D341Med (cell line): Measurements from ENCODE around the gene GP5.

ENCODE experiments used
- DNase-seq: peaks from one replicate; pipeline ENCODE4 v3.0.0; 2012; ENCODE audit warnings: low spot score

Gene GP5

DNA sequence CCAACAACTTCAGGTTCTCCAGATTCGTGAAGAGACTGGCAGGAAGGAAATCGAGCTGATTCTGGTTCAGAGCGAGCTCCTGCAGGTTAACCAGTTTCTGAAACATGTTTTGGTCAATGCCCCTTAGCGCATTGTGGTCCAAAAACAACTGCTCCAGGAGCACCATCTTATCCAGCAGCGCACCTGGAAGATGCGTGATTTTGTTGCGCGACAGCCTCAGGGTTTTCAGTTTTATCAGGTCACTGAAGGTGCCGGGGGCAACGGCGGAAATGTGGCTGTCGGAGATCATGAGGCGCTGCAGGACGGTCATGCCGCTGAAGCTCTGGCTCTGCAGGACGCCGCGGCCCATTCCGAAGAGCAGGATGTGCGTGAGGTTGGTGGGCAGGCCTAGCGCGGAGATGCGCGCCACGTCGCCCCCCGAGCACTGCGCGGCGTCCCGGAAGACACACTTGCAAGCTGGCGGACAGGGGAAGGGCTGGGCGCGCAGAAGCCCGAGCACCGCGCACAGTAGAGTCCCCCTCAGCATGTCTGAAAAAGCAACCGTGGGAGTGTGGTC, 1.2 kb downstream of the GP5 start:
- no peak for DNase-seq

GRCh38 chr3:194396859-194397756, 2.0 kb downstream of the GP5 start:
- no peak for DNase-seq

DNA sequence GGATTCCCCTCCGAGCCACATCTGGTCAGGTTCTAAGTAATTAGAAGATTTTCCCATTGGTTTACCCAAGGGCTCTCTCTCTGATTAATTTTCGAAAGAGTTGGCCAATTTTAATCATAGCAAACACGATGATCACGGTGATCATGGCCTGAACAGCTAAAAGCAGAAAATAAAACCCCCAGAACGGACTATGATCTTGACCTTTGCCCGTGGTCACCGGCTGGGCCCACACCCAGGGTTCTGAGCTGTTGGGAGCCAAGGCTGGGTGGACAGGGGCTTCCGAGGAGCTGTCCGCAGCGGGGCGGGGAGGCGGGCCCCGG, 2.6 kb downstream of the GP5 start:
- no peak for DNase-seq

GRCh38 chr3:194395778-194396538, 3.1 kb downstream of the GP5 start:
- no peak for DNase-seq

- no peak for DNase-seq
Observed at GRCh38 chr3:194395212-194395611, 3.9 kb downstream of the GP5 start.

- no peak for DNase-seq
Observed at GRCh38 chr3:194392576-194392975, 6.5 kb downstream of the GP5 start.

DNA sequence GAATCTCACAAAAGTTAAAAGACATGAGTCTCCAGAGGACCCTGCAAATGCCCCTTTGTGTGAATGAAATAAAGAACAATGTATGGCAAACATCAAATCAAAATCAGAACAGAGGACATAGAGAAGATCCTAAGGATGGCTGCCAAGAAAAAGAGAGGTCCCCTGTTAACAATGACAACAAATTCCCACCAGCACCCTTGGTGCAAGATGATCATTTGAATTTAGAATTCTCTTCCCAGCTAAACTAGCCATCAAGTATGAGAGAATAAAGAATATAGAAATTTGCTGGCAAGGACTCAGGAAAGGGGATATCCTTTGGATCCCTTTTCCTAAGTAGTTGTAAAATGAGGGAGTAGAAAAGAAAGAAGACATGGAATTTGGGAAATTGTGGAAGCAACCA, 8.2 kb downstream of the GP5 start:
- no peak for DNase-seq

DNA sequence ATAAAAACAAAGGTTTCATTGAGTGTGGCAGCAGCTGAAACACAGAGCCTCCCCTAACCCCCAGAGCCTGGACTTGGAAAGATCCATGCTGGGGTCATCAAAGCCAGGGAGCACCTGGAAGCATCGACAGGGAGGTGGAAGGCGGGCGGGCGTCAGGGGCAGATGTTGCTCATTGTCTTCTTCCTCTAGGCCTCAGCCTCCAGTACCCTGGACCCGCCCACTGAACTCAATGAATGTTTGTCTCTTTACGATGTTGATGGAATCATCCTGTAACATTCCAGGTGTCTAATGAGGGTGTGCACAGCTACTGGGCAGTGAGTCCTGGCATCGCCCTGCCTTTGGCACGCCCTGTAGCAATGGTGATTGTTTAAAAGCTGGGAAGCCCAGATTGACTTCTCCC, 9.8 kb downstream of the GP5 start:
- DNase-seq, result no peak

- DNase-seq, result no peak
Observed at GRCh38 chr3:194387926-194388418, 11.1 kb downstream of the GP5 start.

GRCh38 chr3:194387276-194387675, 11.8 kb downstream of the GP5 start:
- DNase-seq, result no peak

DNA sequence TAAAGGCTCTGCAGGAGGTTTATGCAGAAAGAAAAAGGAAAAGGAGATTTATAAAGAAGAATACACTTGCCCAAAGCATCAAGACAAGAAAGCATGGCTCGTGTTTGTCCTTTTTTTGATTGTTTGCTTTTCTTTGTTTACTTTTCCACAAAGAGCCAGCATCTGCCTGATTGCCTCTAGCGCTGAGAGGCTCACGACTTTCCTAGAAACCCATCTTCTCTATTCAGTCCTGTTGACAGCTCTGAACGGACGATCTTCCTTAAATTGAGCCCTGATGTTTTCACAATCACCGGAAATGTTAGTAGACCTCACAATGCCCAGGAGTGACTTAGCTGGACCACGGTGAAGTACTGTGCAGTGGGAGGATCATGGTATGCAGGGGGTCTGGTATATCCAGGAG, 12.4 kb downstream of the GP5 start:
- no peak for DNase-seq

GRCh38 chr3:194386066-194386465, 13.0 kb downstream of the GP5 start:
- no peak for DNase-seq

GRCh38 chr3:194384569-194385001, 14.5 kb downstream of the GP5 start:
- DNase-seq, result no peak

GRCh38 chr3:194384156-194384555, 14.9 kb downstream of the GP5 start:
- DNase-seq, result no peak

DNA sequence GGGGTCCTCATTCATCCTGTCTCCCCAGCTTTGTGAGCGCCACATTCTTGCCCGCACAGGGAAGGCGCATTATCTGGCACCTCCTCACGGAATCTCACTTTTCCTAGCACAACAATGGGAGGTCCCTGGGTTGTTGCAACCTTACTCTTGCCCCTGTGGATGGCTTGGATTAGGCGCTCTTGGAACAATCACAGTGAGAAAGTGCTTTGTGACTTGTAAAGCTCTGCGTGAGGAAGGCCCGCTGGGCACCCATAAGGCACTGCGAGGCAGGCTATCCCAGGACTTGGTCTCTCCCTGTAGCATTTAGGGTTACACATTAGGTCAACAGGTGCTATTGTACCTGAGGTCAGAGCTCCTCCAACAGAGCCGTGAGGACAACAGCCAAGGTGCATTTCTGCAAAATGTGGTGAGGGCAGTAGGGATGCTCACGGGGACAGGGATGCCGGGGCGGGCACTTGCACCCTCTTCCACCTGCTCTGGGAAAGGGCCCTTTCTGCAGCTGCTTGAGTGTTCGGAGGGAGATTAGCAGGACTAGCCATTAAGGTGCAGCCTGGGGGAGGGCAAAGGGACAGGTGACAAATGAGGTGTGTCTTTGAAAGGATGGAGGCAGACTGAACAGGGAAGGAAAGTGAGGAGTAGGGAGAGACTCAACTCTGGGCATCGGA, 15.7 kb downstream of the GP5 start:
- no peak for DNase-seq

- DNase-seq, result no peak
Observed at GRCh38 chr3:194382892-194383223, 16.2 kb downstream of the GP5 start.

DNA sequence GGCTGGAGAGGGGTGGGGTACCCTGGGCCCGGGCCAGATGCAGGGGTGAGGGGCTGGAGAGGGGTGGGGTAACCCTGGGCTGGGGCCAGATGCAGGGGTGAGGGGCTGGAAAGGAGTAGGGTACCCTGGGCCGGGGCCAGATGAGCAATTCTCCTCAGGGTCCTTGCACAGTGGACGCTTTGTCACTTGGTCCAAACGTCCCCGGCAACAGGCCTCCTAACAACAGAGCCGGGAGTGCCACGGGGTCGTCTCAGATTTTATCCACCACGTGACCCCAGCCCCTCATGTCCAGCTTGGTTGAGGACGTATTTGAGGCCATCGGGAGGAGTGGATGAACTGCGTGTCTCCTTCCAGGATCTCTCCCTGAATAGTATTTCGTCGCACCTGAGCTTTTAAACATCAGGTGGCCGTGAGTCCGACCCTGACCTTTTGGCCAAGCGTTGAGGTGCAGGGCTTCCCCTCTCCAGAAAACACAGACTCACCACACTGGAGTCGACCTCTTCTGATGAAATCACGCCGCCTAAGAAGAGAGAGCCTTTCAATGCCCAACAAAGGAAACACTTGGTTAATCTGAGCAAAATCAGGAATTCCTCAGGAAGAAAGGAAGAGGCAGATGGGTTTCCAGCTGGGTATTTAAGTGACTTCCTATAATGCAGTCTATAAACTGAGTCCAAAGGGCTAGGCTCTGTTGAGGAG, 16.7 kb downstream of the GP5 start:
- no peak for DNase-seq

DNA sequence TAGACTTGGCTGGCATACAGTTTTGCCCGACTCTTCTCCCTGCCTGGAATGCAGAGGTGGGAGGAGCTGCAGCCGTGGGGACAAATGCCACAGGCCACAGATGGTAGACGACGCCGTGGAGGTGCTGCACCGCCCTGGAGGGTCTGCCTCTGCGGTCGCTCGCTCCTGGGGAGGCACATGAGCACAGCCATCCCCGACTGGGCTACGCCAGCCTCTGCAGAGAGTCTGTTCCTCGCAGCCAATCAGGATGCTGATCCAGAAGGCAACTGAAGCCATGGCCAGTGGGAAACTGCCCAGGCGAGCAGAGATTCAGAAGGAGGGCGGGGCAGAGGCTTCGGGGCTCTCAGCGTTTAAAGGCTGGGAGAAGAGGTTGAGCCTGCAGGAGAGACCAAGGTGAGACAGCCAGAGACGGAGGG, 17.6 kb downstream of the GP5 start:
- no peak for DNase-seq

DNA sequence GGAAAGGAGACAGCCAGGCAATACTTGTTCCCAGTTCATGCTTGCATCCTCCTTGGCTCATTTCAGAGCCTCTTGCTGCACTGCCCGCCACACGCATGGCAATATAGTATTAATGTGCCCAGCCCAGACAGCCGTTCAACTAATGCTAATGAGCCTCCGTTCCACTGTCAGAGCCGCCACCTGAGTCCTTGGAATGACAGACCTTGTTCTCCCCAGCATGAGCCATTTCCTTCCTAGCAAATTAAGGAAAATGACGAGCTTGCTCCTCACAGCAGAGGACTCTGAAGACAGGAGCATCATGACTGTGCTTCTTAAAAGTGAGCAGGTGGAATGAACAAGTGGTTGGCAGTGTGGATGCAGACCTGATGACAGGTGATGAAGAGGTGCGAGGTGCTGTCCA, 18.7 kb downstream of the GP5 start:
- no peak for DNase-seq

DNA sequence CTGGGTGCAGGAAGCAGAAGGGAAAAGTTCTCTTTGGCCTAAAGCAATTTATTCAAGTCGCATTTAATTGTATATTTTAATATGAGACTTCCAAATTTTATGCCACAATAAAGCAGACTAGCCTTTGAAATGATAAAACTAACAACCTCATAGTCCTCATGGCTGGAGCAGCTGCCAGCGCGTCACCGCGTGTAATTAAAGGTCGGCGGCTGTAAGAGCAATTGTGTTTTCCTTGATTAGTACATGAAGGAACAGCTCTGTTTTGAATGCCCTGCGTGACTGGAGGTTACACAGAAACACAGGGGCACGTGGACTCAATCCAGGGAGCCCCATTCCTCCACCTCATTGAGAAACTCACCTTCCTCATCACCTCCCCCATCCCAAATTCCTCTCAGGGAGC, 19.4 kb downstream of the GP5 start:
- DNase-seq, result no peak

GRCh38 chr3:194379231-194379630, 19.8 kb downstream of the GP5 start:
- DNase-seq, result no peak

GRCh38 chr3:194377708-194378107, 21.4 kb downstream of the GP5 start:
- DNase-seq, result no peak
